B cell (primary cell): ENCODE measurements around the gene VEZT. TPM values are rescaled to one million over a fixed set of nuclear protein-coding genes. Genes with fewer than 3 reads are reported as not detected.
"Not testable (repeated sequence)": the region's sequence is repeated elsewhere in the genome, so short reads cannot be mapped to it uniquely, and the experiment has no call there.

Experiments
- ATAC-seq: fragments of 200-7000 bp; cut with Tn5 transposase; one replicate; pipeline ENCODE4 v1.10.0; 2021; ENCODE audit warnings: low read depth, mild to moderate bottlenecking, moderate number of reproducible peaks, moderate library complexity
- CTCF ChIA-PET: fragments of 350-600 bp; sonication (Branson Sonifier 250); formaldehyde crosslinking; loops from one replicate; lab custom pipeline; 2021; ENCODE audit warnings: antibody characterized with exemption, inconsistent platforms; lab: Charles Lee
- POLR2A ChIA-PET: fragments of 350-600 bp; sonication (Branson Sonifier 250); formaldehyde crosslinking; loops from one replicate; lab custom pipeline; 2021; ENCODE audit warnings: antibody characterized with exemption; lab: Charles Lee
- DNase-seq: peaks from one replicate; pipeline ENCODE4 v3.0.0; 2013
- H2AFZ ChIP-seq: 2 replicates; pipeline ENCODE4 v1.6.1; 2012; ENCODE audit warnings: mild to moderate bottlenecking, low read depth, low read length; ENCODE audit not compliant: insufficient read depth, poor library complexity, severe bottlenecking
- H3K27ac ChIP-seq, 2 donors: 1 replicate in 1 of 2; 2 replicates in 1 of 2; pipeline ENCODE4 v1.5.1; 2012 to 2013; ENCODE audit warnings: low read length in 2 of 2, mild to moderate bottlenecking in 2 of 2, moderate library complexity in 1 of 2
- H3K27me3 ChIP-seq, 4 experiments: fragments of 200-600 bp in 1 of 4; sonication (generic) in 1 of 4; replicated peaks in 1 of 4; 1 replicate in 2 of 4; 2 replicates in 2 of 4; pipeline versions ENCODE4 v1.6.1 to v1.7.0; 2013 to 2016; ENCODE audit warnings: low read length in 3 of 4, mild to moderate bottlenecking in 2 of 4, mixed read lengths in 1 of 4, moderate library complexity in 1 of 4; ENCODE audit not compliant: insufficient read depth in 4 of 4, control insufficient read depth in 3 of 4; ENCODE audit errors: control extremely low read depth in 1 of 4
- H3K36me3 ChIP-seq, 2 experiments: replicated peaks in 1 of 2; 1 replicate in 1 of 2; 2 replicates in 1 of 2; pipeline versions ENCODE4 v1.6.1 to v1.7.1; 2013; ENCODE audit warnings: low read length in 1 of 2; ENCODE audit not compliant: insufficient read depth in 2 of 2, control insufficient read depth in 1 of 2; ENCODE audit errors: control extremely low read depth in 1 of 2, extremely low read depth in 1 of 2
- H3K4me1 ChIP-seq, 2 donors: fragments of 200-600 bp in 1 of 2; sonication (generic) in 1 of 2; 1 replicate in 1 of 2; 2 replicates in 1 of 2; pipeline versions ENCODE4 v1.5.1 to v1.6.1; 2013 to 2017; ENCODE audit warnings: low read length in 2 of 2; ENCODE audit not compliant: control insufficient read depth in 2 of 2, insufficient read depth in 2 of 2
- H3K4me2 ChIP-seq: replicated peaks from 2 replicates; pipeline ENCODE3; 2012; ENCODE audit warnings: mild to moderate bottlenecking, low read depth, low read length; ENCODE audit not compliant: poor library complexity, severe bottlenecking
- H3K4me3 ChIP-seq, 5 experiments: fragments of 200-600 bp in 1 of 5; sonication (generic) in 1 of 5; 1 replicate in 3 of 5; 2 replicates in 2 of 5; pipeline versions ENCODE4 v1.5.1 to v1.7.0; 2011 to 2016; ENCODE audit warnings: low read length in 4 of 5, mild to moderate bottlenecking in 4 of 5, low read depth in 2 of 5, control low read depth in 1 of 5, moderate library complexity in 1 of 5; ENCODE audit not compliant: insufficient read depth in 1 of 5; ENCODE audit errors: control extremely low read depth in 1 of 5, extremely low read depth in 1 of 5
- H3K79me2 ChIP-seq: fragments of 200-600 bp; sonication (generic); one replicate; pipeline ENCODE4 v1.6.0; 2016; ENCODE audit warnings: low read length; ENCODE audit not compliant: control insufficient read depth, insufficient read depth
- H3K9ac ChIP-seq: fragments of 200-600 bp; sonication (generic); 2 replicates; pipeline ENCODE4 v1.6.1; 2017; ENCODE audit warnings: mild to moderate bottlenecking, low read length, moderate library complexity
- H3K9me3 ChIP-seq, 3 donors: one replicate each; pipeline versions ENCODE4 v1.6.1 to v1.7.1; 2013; ENCODE audit warnings: low read length in 2 of 3; ENCODE audit not compliant: control insufficient read depth in 2 of 3, insufficient read depth in 1 of 3; ENCODE audit errors: control extremely low read depth in 1 of 3
- H4K20me1 ChIP-seq: 2 replicates; pipeline ENCODE4 v1.6.0; 2012; ENCODE audit warnings: mild to moderate bottlenecking, low read length; ENCODE audit not compliant: insufficient read depth, control insufficient read depth, poor library complexity, severe bottlenecking
- H3K27ac Mint-ChIP-seq: one replicate; pipeline ENCODE4 v1.8.0; 2021; ENCODE audit warnings: mixed read lengths
- H3K27me3 Mint-ChIP-seq: one replicate; pipeline ENCODE4 v1.8.0; 2021; ENCODE audit warnings: mixed read lengths
- H3K4me1 Mint-ChIP-seq: one replicate; pipeline ENCODE4 v1.8.0; 2021; ENCODE audit warnings: mixed read lengths
- H3K4me3 Mint-ChIP-seq: one replicate; pipeline ENCODE4 v1.8.0; 2021; ENCODE audit warnings: mixed read lengths
- H3K9me3 Mint-ChIP-seq: one replicate; pipeline ENCODE4 v1.8.0; 2022; ENCODE audit warnings: mixed read lengths; ENCODE audit not compliant: insufficient read depth
- CTCF ChIP-seq: fragments of 200-600 bp; IDR thresholded peaks from one replicate; pipeline ENCODE4 v1.8.0; 2022; ENCODE audit warnings: antibody characterized with exemption, mild to moderate bottlenecking
- EZH2 ChIP-seq: IDR thresholded peaks from 2 replicates; pipeline ENCODE4 v1.6.1; 2012; ENCODE audit warnings: borderline replicate concordance, low read depth, mild to moderate bottlenecking, moderate library complexity, low read length; ENCODE audit not compliant: insufficient read depth, poor library complexity, severe bottlenecking
- WGBS: methylation state at CpG from one replicate; pipeline ENCODE4 v1.1.5; 2013; ENCODE audit warnings: missing lambda C conversion rate; ENCODE audit not compliant: insufficient coverage; 5-methylcytosine and 5-hydroxymethylcytosine counted together
- intact Hi-C: fragments of 100-400 bp; cut with micrococcal nuclease; formaldehyde crosslinking; loops from one replicate; pipeline ENCODE4 v1.10.0; 2022
- polyA plus RNA-seq: library from polyadenylated mRNA; depleted of rRNA; stranded (reverse); fragments of >200 nt; gene quantifications from 2 replicates; pipeline ENCODE4 v1.2.3, GENCODE V29; 2012
- total RNA-seq, 2 donors: library from RNA; stranded (reverse); fragments of 120-200 nt in 1 of 2; gene quantifications; 1 replicate in 1 of 2; 2 replicates in 1 of 2; pipeline versions ENCODE4 v1.2.3 to v1.2.4, GENCODE V29; 2013 to 2022

VEZT gene
- total and polyA plus RNA-seq, 2 donors (not counting 1 experiment from before 2014, with no cell fraction given) = 19.9 to 61.8 TPM

- DNase-seq = no peak
- POLR2A ChIA-PET = no interaction called here
- peaks cover 7% of the 10 kb centered on the region for H3K27me3 Mint-ChIP-seq
- H4K20me1 ChIP-seq = no peaks in the 10 kb centered on the region
- 100% methylated on average over 2 of the region's 4 CpGs for WGBS
- no peak overlapping the region for H3K4me2 ChIP-seq
- intact Hi-C loops = no loop called here
- H3K4me1 Mint-ChIP-seq = no peaks in the 10 kb centered on the region
- H3K36me3 ChIP-seq = no peaks in the 10 kb centered on the region
- no peak overlapping the region for H3K4me3 ChIP-seq
- no peak overlapping the region for H3K27ac Mint-ChIP-seq
- no peaks in the 10 kb centered on the region for H3K4me1 ChIP-seq
- no peak overlapping the region for H3K4me3 Mint-ChIP-seq
- CTCF ChIA-PET = no interaction called here
- no peaks in the 10 kb centered on the region for H3K27me3 ChIP-seq
- TF ChIP-seq EZH2 = no peak
- no peak for TF ChIP-seq CTCF
- H3K9ac ChIP-seq = no peak overlapping the region
- H2AFZ ChIP-seq = no peak overlapping the region
- no peak for ATAC-seq
- H3K27ac ChIP-seq = no peak overlapping the region
- no peaks in the 10 kb centered on the region for H3K9me3 Mint-ChIP-seq
- H3K9me3 ChIP-seq = no peaks in the 10 kb centered on the region
- no peaks in the 10 kb centered on the region for H3K79me2 ChIP-seq
Measured at GRCh38 chr12:95322326-95322725, 104.7 kb downstream of the VEZT start.

GRCh38 chr12:95323212-95323611, 105.6 kb downstream of the VEZT start:
- ATAC-seq (no peak), DNase-seq (no peak)
- no peaks in the 10 kb centered on the region for H3K9me3 Mint-ChIP-seq
- no peaks in the 10 kb centered on the region for H3K9me3 ChIP-seq
- no peak overlapping the region for H3K27ac ChIP-seq
- H3K4me1 Mint-ChIP-seq = no peaks in the 10 kb centered on the region
- no peak overlapping the region for H2AFZ ChIP-seq
- H3K27me3 ChIP-seq = no peaks in the 10 kb centered on the region
- intact Hi-C loops = no loop called here
- TF ChIP-seq EZH2 (no peak), CTCF (no peak)
- H3K36me3 ChIP-seq = no peaks in the 10 kb centered on the region
- H3K4me3 Mint-ChIP-seq = no peak overlapping the region
- no peaks in the 10 kb centered on the region for H3K4me1 ChIP-seq
- CTCF ChIA-PET = no interaction called here
- H3K9ac ChIP-seq = no peak overlapping the region
- peaks cover 7% of the 10 kb centered on the region for H3K27me3 Mint-ChIP-seq
- no peak overlapping the region for H3K27ac Mint-ChIP-seq
- no peak overlapping the region for H3K4me2 ChIP-seq
- POLR2A ChIA-PET = no interaction called here
- no peaks in the 10 kb centered on the region for H4K20me1 ChIP-seq
- H3K79me2 ChIP-seq = no peaks in the 10 kb centered on the region
- no peak overlapping the region for H3K4me3 ChIP-seq

GRCh38 chr12:95324246-95324645, 106.6 kb downstream of the VEZT start:
- 96% methylated on average over 7 of the region's 7 CpGs for whole genome bisulfite sequencing
- CTCF ChIA-PET = not testable (repeated sequence)

More at GRCh38 chr12:95324246-95324645, 106.6 kb downstream of the VEZT start:
- POLR2A ChIA-PET, H2AFZ ChIP-seq, H3K4me1 Mint-ChIP-seq, H3K4me2 ChIP-seq, H3K36me3 ChIP-seq, H3K27ac ChIP-seq, H3K27me3 Mint-ChIP-seq, DNase-seq, H3K9me3 ChIP-seq, H3K9me3 Mint-ChIP-seq, H3K4me1 ChIP-seq, H3K27ac Mint-ChIP-seq, ATAC-seq, intact Hi-C loops, H3K4me3 ChIP-seq, H3K79me2 ChIP-seq, H3K4me3 Mint-ChIP-seq, H3K27me3 ChIP-seq, H4K20me1 ChIP-seq, H3K9ac ChIP-seq: not testable (repeated sequence)
